ENCODE results near the gene PACS2.

PACS2 gene

DNA sequence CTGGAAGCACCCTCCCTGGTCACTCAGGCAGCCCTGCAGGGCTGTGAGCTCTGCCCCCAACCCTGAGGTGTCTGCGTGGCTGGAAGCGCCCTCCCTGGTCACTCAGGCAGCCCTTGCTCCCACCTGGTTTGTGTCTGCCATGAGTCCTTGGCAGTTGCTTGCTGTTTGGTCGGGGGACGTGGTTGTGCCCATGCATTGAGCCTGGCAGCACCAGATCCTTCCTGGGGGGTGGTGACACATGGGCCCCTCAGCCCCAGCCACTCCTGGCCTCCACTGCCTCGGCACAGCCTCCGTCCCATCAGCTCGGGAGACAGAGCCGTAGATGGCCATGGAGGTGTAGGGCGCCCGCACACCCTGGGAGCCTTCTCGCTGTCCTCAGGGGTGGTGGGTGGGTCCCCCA is 124.6 kb downstream of the PACS2 start:
- DNase-seq (ENCODE audit: low read depth in 3 of 3) = no peak

GRCh38 chr14:105439710-105440553 is 125.4 kb downstream of the PACS2 start:
- DNase-seq (ENCODE audit: low read depth in 3 of 3) = no peak

GRCh38 chr14:105440554-105440900 is 126.0 kb downstream of the PACS2 start:
- DNase-seq (ENCODE audit: low read depth in 3 of 3) = no peak

DNA sequence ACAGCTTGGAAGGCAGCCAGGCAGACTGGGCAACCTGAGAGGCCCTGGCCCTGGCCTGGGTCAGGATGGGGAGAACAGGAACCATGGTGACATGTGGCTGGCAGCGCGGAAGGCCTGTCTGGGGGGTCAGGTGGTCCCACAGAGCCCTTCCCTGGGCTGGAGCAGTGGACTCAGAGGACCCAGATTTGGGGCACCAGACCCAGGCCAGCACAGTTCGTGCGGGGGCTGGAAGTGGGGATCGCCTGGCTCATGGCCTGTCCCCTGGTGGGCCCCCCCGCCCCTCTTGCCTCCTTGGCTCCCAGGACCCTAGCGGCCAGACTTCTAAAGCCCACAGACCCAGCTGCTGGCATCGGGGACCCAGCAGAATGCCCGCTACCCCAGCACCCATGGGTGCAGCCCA is 126.4 kb downstream of the PACS2 start:
- DNase-seq (ENCODE audit: low read depth in 3 of 3) = no peak

DNA sequence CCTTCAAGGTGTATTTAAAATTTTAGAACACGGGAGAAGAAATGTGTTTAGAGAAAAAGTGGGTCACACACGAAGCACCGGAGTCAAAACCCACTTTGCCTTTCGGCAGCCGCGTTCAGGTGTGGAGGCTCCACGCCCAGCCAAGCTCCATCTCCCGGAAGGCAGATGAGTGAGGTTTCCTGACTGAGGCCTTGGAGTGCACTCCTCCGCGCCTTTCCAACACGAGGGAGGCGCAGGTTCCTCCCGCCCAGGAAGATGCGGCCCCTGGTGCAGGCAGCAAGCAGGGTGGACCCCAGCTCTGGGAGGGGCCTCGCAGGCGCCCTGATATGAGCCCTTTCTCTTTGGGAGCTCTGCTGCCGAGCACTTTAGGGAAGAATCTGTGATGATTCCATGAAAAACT is 127.6 kb downstream of the PACS2 start:
- DNase-seq (ENCODE audit: low read depth in 3 of 3) = no peak

GRCh38 chr14:105442834-105443233 is 128.3 kb downstream of the PACS2 start:
- DNase-seq (ENCODE audit: low read depth in 3 of 3) = no peak

DNA sequence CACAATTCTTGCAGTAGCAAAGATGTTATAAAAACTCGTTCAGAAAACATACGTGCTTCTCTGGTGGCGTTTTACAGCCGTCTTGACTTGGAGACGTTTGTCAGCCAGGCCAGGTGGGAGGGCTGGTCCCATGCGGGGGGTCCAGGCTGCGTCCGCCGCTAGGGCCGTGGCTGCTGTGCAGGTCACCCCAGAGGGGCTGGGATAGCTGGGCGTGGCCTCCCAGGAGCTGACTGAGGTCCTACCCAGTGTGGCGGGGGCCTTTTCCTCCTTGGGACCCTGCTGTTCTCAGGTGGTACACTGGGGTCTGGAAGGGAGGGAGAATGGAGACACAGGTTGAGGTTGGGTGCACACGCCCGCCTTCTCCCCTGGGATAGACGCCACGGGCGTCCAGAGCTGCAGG is 130.3 kb downstream of the PACS2 start:
- no peak for DNase-seq (ENCODE audit: low read depth in 3 of 3)

GRCh38 chr14:105445290-105445689 is 130.7 kb downstream of the PACS2 start:
- no peak for DNase-seq (ENCODE audit: low read depth in 3 of 3)

- DNase-seq (ENCODE audit: low read depth in 3 of 3) = no peak
These were observed 131.6 kb downstream of the PACS2 start for GRCh38 chr14:105445901-105446845.

DNA sequence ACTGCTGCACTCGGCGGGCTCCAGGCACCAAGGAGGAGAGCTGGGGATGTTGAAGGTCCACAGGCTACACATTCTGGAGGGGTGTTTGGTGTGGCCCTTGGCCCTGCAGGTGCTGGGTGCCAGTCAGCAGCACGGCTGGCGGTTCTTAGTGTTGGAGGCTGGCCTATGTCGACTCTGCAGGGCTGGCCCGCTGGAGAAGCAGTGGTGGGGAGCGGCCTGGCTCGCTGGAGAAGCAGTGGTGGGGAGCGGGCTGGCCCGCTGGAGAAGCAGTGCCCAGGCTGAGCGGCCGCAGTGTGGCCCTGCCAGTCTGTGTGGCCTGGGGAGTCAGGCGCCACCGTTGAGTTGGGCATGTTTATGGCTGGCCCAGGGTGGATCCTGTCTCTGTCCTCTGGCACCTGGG is 132.4 kb downstream of the PACS2 start:
- DNase-seq (ENCODE audit: low read depth in 3 of 3) = no peak

Measured in stimulated activated CD4-positive, alpha-beta T cell treated with anti-CD3 and anti-CD28 coated beads, TNF-alpha, amount 100 ng/mL, for 4 hours (primary cell).